ENCODE results near the gene HMGCL. TPM values are rescaled to one million over a fixed set of nuclear protein-coding genes. Genes with fewer than 3 reads are reported as not detected.

Gene HMGCL
- total RNA-seq, 1 donor from 2014 or later, result 30.0 TPM

- peaks cover 5% of the 10 kb centered on the region for H3K27me3 Mint-ChIP-seq (ENCODE audit: unreplicated experiment)
- H3K4me3 Mint-ChIP-seq (ENCODE audit: unreplicated experiment), result peak overlapping the region; percentile 94
- peaks cover 5% of the 10 kb centered on the region for H3K4me1 Mint-ChIP-seq (ENCODE audit: unreplicated experiment)
- no peaks in the 10 kb centered on the region for H3K9me3 Mint-ChIP-seq (ENCODE audit: unreplicated experiment)
- peaks cover 4% of the 10 kb centered on the region for H3K36me3 Mint-ChIP-seq (ENCODE audit: low read depth, unreplicated experiment)
- DNase-seq (ENCODE audit: low spot score), result peak; percentile 49
- H3K27ac Mint-ChIP-seq (ENCODE audit: unreplicated experiment), result peak overlapping the region; percentile 94
- TF ChIP-seq CTCF (IDR thresholded peaks at IDR 0.05; ENCODE audit: unreplicated experiment), result no peak
Observed at GRCh38 chr1:23799570-23800399, 25.4 kb downstream of the HMGCL start.

GRCh38 chr1:23799255-23799569 is 26.0 kb downstream of the HMGCL start:
- DNase-seq (ENCODE audit: low spot score), result no peak
- Mint-ChIP-seq H3K9me3 (ENCODE audit: unreplicated experiment) (no peaks in the 10 kb centered on the region), H3K36me3 (ENCODE audit: low read depth, unreplicated experiment) (peaks cover 4% of the 10 kb centered on the region), H3K27ac (ENCODE audit: unreplicated experiment) (no peak overlapping the region), H3K4me3 (ENCODE audit: unreplicated experiment) (peak overlapping the region; percentile 94), H3K4me1 (ENCODE audit: unreplicated experiment) (peaks cover 5% of the 10 kb centered on the region), H3K27me3 (ENCODE audit: unreplicated experiment) (peaks cover 5% of the 10 kb centered on the region)
- TF ChIP-seq CTCF (IDR thresholded peaks at IDR 0.05; ENCODE audit: unreplicated experiment), result no peak

- H3K4me3 Mint-ChIP-seq (ENCODE audit: unreplicated experiment), result no peak overlapping the region
- H3K9me3 Mint-ChIP-seq (ENCODE audit: unreplicated experiment), result no peaks in the 10 kb centered on the region
- peak overlapping the region; percentile 24 for H3K27ac Mint-ChIP-seq (ENCODE audit: unreplicated experiment)
- TF ChIP-seq CTCF (IDR thresholded peaks at IDR 0.05; ENCODE audit: unreplicated experiment), result no peak
- H3K36me3 Mint-ChIP-seq (ENCODE audit: low read depth, unreplicated experiment), result peaks cover 4% of the 10 kb centered on the region
- peaks cover 5% of the 10 kb centered on the region for H3K27me3 Mint-ChIP-seq (ENCODE audit: unreplicated experiment)
- H3K4me1 Mint-ChIP-seq (ENCODE audit: unreplicated experiment), result peaks cover 5% of the 10 kb centered on the region
- peak; percentile 31 for DNase-seq (ENCODE audit: low spot score)
Observed at GRCh38 chr1:23798662-23799142, 26.5 kb downstream of the HMGCL start.

GRCh38 chr1:23797478-23798448 is 27.5 kb downstream of the HMGCL start:
- Mint-ChIP-seq H3K27ac (ENCODE audit: unreplicated experiment) (peak overlapping the region; percentile 67), H3K9me3 (ENCODE audit: unreplicated experiment) (no peaks in the 10 kb centered on the region), H3K27me3 (ENCODE audit: unreplicated experiment) (peaks cover 5% of the 10 kb centered on the region), H3K4me3 (ENCODE audit: unreplicated experiment) (no peak overlapping the region), H3K4me1 (ENCODE audit: unreplicated experiment) (peaks cover 5% of the 10 kb centered on the region), H3K36me3 (ENCODE audit: low read depth, unreplicated experiment) (peaks cover 4% of the 10 kb centered on the region)
- no peak for TF ChIP-seq CTCF (IDR thresholded peaks at IDR 0.05; ENCODE audit: unreplicated experiment)
- DNase-seq (ENCODE audit: low spot score), result no peak
